Fibroblast of lung (primary cell): ENCODE measurements around the gene DUSP16.

Source experiments
- CTCF ChIP-seq, 2 donors: IDR thresholded peaks in 1 of 2; conservative IDR thresholded peaks in 1 of 2; 1 replicate in 1 of 2; 2 replicates in 1 of 2; pipeline ENCODE4 v1.5.1; 2011 to 2012; ENCODE audit warnings: low read length in 2 of 2, control low read depth in 1 of 2, inconsistent platforms in 1 of 2, low read depth in 1 of 2, mild to moderate bottlenecking in 1 of 2
- EZH2 ChIP-seq: IDR thresholded peaks from 2 replicates; pipeline ENCODE4 v1.5.1; 2012; ENCODE audit warnings: low read length, control low read depth, mild to moderate bottlenecking; ENCODE audit errors: missing control alignments

DNA sequence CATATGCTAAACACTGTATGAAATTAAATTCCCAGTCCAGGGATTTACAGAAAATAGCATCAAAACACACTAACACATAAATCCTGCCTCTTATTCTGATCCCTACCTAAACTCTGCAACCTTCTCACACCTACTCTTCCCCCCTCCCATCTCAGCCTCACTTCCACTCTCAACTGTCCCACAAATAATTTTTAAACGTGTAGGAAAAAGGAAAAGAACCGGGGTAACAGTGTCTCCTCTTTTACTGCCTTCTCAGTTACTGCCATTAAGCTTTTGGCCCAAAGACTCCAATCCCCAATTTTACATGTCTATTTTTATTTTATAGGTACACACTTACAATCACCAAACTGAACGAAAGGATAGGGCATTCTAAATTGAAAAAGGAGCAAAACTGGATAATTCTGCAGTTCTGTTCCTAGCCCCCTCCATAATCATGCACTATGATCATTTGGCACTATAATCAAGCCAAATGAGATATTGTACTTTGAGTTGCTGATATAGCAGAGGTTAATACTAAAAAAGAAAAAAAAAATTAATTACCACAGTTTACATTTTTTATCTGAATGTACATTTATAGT is 2.9 kb downstream of the DUSP16 start:
- TF ChIP-seq CTCF (conservative IDR thresholded peaks at IDR 0.05 in 1 of 2, IDR thresholded peaks at IDR 0.05 in 1 of 2; ENCODE audit: low read depth in 1 of 2, low read length in 2 of 2) (no peak), EZH2 (no peak)
